ENCODE measurements around the gene ZBTB7A. TPM values are rescaled to one million over a fixed set of nuclear protein-coding genes. Genes with fewer than 3 reads are reported as not detected.

Gene ZBTB7A
- polyA plus RNA-seq, 2 donors = 22.4 to 29.7 TPM

DNA sequence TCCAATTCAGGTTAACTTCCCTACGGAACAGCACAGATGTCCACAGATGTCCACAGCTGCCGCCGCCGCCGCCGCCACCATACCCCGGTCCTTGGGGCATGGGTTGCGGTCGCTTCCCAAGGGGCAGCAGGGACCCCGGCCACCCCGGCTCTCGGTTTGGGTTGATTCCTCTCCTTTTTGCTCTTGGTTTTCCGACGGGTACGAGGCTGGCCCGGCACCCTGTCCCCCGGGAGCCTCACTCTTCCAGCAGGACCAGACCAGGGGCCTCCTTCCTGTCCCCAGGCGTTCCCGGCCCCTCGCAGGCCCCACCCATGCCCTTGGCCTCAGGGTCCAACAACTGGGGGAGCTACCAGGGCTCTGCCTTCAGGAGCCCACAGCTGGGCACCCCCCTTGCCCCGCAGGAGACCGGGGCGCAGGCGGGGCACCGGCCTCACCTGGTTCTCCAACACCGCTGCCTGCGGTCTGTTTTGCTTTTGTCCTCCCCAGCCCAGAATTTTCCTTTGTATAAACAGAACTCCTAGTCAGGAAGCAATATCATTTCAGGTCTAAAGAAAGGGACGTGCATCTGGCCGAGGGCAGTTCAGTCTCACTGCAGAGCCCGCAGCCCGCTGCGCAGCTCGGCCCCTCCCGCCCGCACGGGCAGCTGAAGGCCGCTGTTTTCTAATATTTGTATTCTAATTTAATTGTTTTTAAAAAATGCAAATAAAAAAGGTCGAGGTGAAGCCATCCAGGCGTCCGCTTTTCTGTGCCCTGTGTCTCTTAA is 27.9 kb downstream of the ZBTB7A start:
- 75% methylated on average over 32 to 40 of the region's 40 CpGs for WGBS, 2 donors
- Histone ChIP-seq H3K36me3 (ENCODE audit: control insufficient read depth in 2 of 2, insufficient read depth in 2 of 2, low read length in 1 of 2) (peaks cover under 1 to 43% of the 10 kb centered on the region in 2 donors), H3K9me3 (ENCODE audit: control insufficient read depth in 2 of 2, insufficient read depth in 1 of 2, low read depth in 1 of 2, low read length in 1 of 2) (peaks cover 0 to 2% of the 10 kb centered on the region in 2 donors), H3K27ac (ENCODE audit: low read depth in 2 of 2, low read length in 1 of 2) (no peak overlapping the region), H3K27me3 (ENCODE audit: control insufficient read depth in 1 of 2, insufficient read depth in 2 of 2, low read length in 2 of 2) (no peaks in the 10 kb centered on the region), H3K4me1 (ENCODE audit: control insufficient read depth in 2 of 2, insufficient read depth in 2 of 2, low read length in 1 of 2) (peaks cover 5 to 9% of the 10 kb centered on the region in 2 donors), H3K4me3 (ENCODE audit: low read depth in 1 of 2, low read length in 2 of 2) (no peak overlapping the region)

DNA sequence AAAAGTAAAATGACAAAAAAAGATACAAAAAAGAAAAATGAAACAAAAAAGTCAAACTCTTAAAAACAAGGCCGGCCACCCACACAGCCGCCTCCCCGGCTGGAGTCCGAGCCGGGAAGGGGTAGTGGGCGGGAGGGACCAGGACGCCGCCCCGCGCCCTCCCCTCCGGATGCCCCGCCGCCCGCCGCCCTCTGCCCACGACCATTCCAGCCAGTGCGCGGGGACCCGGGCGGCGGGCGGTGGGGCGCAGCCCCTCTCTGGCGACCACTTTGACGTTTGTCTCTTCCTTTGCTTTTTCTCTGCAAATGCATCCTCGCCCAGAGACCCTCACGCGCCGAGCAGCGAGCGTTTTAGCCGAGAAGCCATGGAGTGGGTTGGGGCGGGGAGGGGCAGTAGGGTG is 28.6 kb downstream of the ZBTB7A start:
- Histone ChIP-seq H3K4me1 (ENCODE audit: control insufficient read depth in 2 of 2, insufficient read depth in 2 of 2, low read length in 1 of 2) (peaks cover 5 to 9% of the 10 kb centered on the region in 2 donors), H3K9me3 (ENCODE audit: control insufficient read depth in 2 of 2, insufficient read depth in 1 of 2, low read depth in 1 of 2, low read length in 1 of 2) (peaks cover 0 to 2% of the 10 kb centered on the region in 2 donors), H3K27ac (ENCODE audit: low read depth in 2 of 2, low read length in 1 of 2) (no peak overlapping the region), H3K36me3 (ENCODE audit: control insufficient read depth in 2 of 2, insufficient read depth in 2 of 2, low read length in 1 of 2) (peaks cover 5 to 51% of the 10 kb centered on the region in 2 donors), H3K27me3 (ENCODE audit: control insufficient read depth in 1 of 2, insufficient read depth in 2 of 2, low read length in 2 of 2) (no peaks in the 10 kb centered on the region), H3K4me3 (ENCODE audit: low read depth in 1 of 2, low read length in 2 of 2) (no peak overlapping the region)
- WGBS, 2 donors = 86 to 87% methylated on average over 32 to 33 of the region's 33 CpGs

DNA sequence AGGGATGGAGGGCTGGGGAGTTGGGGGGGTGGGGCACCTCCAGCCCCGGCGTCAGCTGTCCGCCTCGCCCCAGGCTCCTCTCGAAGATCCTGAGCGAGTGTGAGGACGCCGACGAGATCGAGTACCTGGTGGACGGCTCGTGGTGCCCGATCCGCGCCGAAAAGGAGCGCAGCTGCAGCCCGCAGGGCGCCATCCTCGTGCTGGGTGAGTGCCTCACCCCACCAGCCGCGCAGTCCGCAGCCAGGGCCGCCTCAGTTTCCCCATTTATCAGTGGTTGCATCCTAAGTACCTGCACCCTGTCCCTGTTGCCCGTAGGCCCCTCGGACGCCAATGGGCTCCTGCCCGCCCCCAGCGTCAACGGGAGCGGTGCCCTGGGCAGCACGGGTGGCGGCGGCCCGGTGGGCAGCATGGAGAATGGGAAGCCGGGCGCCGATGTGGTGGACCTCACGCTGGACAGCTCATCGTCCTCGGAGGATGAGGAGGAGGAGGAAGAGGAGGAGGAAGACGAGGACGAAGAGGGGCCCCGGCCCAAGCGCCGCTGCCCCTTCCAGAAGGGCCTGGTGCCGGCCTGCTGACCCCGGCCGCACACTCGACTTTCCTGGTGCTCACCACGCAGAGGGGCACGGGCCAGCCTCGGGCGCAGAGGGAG is 29.3 kb downstream of the ZBTB7A start:
- H3K4me1 ChIP-seq (ENCODE audit: control insufficient read depth in 2 of 2, insufficient read depth in 2 of 2, low read length in 1 of 2) = peaks cover 0 to 2% of the 10 kb centered on the region in 2 donors
- WGBS, 2 donors = 93% methylated on average over 46 to 54 of the region's 54 CpGs
- no peaks in the 10 kb centered on the region for H3K27me3 ChIP-seq (ENCODE audit: control insufficient read depth in 1 of 2, insufficient read depth in 2 of 2, low read length in 2 of 2)
- H3K9me3 ChIP-seq (ENCODE audit: control insufficient read depth in 2 of 2, insufficient read depth in 1 of 2, low read depth in 1 of 2, low read length in 1 of 2) = peaks cover 0 to 2% of the 10 kb centered on the region in 2 donors
- no peak overlapping the region for H3K27ac ChIP-seq (ENCODE audit: low read depth in 2 of 2, low read length in 1 of 2)
- peaks cover 5 to 50% of the 10 kb centered on the region in 2 donors for H3K36me3 ChIP-seq (ENCODE audit: control insufficient read depth in 2 of 2, insufficient read depth in 2 of 2, low read length in 1 of 2)
- no peak overlapping the region for H3K4me3 ChIP-seq (ENCODE audit: low read depth in 1 of 2, low read length in 2 of 2)

DNA sequence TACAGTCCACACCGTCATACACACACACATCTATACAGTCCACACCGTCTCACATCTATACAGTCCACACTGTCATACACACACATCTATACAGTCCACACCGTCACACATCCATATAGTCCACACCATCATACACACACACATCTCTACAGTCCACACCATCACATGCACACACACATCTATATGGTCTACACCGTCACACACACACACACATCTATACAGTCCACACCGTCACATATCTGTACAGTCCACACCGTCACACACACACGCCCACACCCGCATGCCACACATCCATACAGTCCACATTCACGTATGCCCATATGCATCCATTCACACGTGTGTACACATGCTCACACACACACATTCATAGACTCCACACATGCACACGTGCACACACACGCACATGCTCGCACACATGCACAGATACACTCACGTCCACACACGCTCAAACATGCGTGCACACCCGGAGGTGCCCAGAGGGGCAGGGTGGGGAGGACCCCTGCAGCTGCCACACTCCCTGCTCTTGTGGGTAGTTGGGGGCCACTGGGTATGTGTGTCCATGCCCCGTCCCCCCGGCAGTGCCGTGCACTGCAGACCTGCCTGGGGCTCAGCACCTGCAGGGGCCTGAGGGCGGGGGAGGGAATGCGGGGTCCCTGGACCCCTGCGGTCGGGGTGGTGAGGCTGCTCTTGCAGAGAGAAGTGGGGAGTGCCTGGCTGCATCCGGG is 30.0 kb downstream of the ZBTB7A start:
- H3K9me3 ChIP-seq (ENCODE audit: control insufficient read depth in 2 of 2, insufficient read depth in 1 of 2, low read depth in 1 of 2, low read length in 1 of 2) = peaks cover 0 to 2% of the 10 kb centered on the region in 2 donors
- H3K4me1 ChIP-seq (ENCODE audit: control insufficient read depth in 2 of 2, insufficient read depth in 2 of 2, low read length in 1 of 2) = no peaks in the 10 kb centered on the region
- WGBS, 2 donors = 88 to 91% methylated on average over 25 of the region's 25 CpGs
- H3K27me3 ChIP-seq (ENCODE audit: control insufficient read depth in 1 of 2, insufficient read depth in 2 of 2, low read length in 2 of 2) = no peaks in the 10 kb centered on the region
- no peak overlapping the region for H3K4me3 ChIP-seq (ENCODE audit: low read depth in 1 of 2, low read length in 2 of 2)
- no peak overlapping the region for H3K27ac ChIP-seq (ENCODE audit: low read depth in 2 of 2, low read length in 1 of 2)
- peaks cover 5 to 51% of the 10 kb centered on the region in 2 donors for H3K36me3 ChIP-seq (ENCODE audit: control insufficient read depth in 2 of 2, insufficient read depth in 2 of 2, low read length in 1 of 2)

DNA sequence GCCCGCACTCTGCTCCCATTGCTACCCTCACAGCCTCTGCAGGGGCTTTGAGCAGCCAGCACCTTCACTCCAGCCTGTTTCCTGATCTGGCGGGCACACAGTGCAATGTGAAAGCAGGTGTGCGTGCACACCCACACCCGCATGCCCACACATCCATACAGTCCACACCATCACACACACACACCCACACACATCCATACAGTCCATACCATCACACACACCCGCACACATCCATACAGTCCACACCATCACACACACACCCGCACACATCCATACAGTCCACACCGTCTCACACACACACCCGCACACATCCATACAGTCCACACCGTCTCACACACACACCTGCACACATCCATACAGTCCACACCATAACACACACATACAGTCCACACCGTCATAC is 31.1 kb downstream of the ZBTB7A start:
- WGBS, 2 donors = 85 to 87% methylated on average over 10 of the region's 10 CpGs
- H3K27ac ChIP-seq (ENCODE audit: low read depth in 2 of 2, low read length in 1 of 2) = no peak overlapping the region
- no peak overlapping the region for H3K4me3 ChIP-seq (ENCODE audit: low read depth in 1 of 2, low read length in 2 of 2)
- H3K4me1 ChIP-seq (ENCODE audit: control insufficient read depth in 2 of 2, insufficient read depth in 2 of 2, low read length in 1 of 2) = peaks cover 0 to 4% of the 10 kb centered on the region in 2 donors
- no peaks in the 10 kb centered on the region for H3K27me3 ChIP-seq (ENCODE audit: control insufficient read depth in 1 of 2, insufficient read depth in 2 of 2, low read length in 2 of 2)
- peaks cover 5 to 58% of the 10 kb centered on the region in 2 donors for H3K36me3 ChIP-seq (ENCODE audit: control insufficient read depth in 2 of 2, insufficient read depth in 2 of 2, low read length in 1 of 2)
- peaks cover 0 to 2% of the 10 kb centered on the region in 2 donors for H3K9me3 ChIP-seq (ENCODE audit: control insufficient read depth in 2 of 2, insufficient read depth in 1 of 2, low read depth in 1 of 2, low read length in 1 of 2)

DNA sequence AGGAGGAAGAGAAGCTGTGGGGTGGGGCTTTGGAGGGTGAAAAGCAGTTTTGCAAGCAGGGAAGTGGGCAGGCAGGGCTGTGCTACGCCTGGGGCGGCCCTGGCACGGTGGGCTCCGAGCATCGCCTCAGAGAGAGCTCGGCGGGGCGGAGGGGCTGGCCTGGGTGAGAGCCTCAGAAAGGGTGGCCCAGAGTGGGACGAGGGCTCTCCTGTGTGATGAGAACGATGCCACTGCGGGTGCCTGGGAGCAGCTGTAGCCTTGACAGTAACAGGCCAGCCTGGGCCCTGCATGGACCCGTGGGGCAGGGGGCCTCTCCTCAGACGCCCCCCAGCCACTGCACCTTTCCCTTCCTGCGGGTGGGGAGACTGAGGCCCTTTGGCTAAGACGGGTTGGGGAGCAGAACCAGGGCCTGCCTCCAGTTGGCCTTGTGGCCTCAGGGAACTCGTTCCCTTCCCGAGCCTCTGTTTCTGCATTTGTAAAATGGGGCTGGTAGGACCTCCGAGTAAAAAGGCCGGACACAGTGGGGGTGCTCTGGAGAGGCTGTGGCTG is 31.6 kb downstream of the ZBTB7A start:
- Histone ChIP-seq H3K9me3 (ENCODE audit: control insufficient read depth in 2 of 2, insufficient read depth in 1 of 2, low read depth in 1 of 2, low read length in 1 of 2) (peaks cover 0 to 2% of the 10 kb centered on the region in 2 donors), H3K36me3 (ENCODE audit: control insufficient read depth in 2 of 2, insufficient read depth in 2 of 2, low read length in 1 of 2) (peaks cover 5 to 55% of the 10 kb centered on the region in 2 donors), H3K27ac (ENCODE audit: low read depth in 2 of 2, low read length in 1 of 2) (no peak overlapping the region), H3K4me1 (ENCODE audit: control insufficient read depth in 2 of 2, insufficient read depth in 2 of 2, low read length in 1 of 2) (peaks cover 0 to 4% of the 10 kb centered on the region in 2 donors), H3K4me3 (ENCODE audit: low read depth in 1 of 2, low read length in 2 of 2) (no peak overlapping the region), H3K27me3 (ENCODE audit: control insufficient read depth in 1 of 2, insufficient read depth in 2 of 2, low read length in 2 of 2) (no peaks in the 10 kb centered on the region)
- 85 to 88% methylated on average over 19 of the region's 19 CpGs for WGBS, 2 donors

DNA sequence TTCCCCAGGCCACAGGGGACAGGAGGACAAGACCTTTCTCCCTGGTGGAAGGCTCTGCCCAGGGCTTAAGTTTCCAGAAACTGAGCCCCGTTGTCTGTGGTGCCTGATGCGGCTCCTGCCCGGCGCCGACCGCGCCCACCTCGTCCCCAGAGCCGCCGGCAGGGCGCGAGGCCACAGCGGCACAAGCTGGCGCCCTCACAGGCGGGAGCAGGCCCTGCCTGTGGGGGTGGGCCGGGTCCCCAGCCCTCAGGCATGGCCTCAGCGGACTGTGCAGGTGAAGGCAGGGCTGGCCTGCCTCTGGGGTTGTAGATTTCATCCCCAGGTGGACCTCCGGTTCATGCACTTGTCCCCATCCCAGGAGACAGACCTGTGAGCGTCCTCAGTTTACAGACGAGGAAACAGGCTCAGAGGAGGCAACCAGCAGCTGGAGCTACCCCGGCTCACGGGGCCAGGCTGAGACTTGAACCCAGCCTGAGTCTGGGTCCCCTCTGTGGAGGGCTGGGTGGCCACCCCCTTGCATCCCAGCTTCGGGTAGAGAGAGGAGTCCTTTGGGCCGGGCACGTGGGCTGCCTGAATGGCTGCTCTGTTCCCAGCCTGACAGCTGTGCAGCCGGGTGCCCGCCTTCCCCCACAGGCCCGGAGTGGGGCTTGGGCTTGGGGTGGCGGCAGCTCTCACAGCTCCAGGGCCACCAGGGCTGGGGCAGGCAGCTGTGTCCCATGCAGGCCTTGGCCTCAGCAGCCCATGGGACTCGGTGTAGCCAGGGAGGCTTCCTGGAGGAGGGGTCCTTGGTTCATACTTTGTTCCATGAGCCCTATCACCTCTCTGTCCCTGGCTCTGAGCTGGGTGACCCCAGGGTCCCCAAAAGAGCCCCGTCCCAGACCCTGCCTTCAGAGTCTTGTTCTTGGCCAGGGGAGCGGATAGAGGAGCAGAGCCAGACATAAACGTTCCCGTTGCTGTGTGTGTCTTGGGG is 32.4 kb downstream of the ZBTB7A start:
- no peak overlapping the region for H3K4me3 ChIP-seq (ENCODE audit: low read depth in 1 of 2, low read length in 2 of 2)
- 78 to 79% methylated on average over 31 to 34 of the region's 34 CpGs for WGBS, 2 donors
- peaks cover 0 to 2% of the 10 kb centered on the region in 2 donors for H3K9me3 ChIP-seq (ENCODE audit: control insufficient read depth in 2 of 2, insufficient read depth in 1 of 2, low read depth in 1 of 2, low read length in 1 of 2)
- no peak overlapping the region for H3K27ac ChIP-seq (ENCODE audit: low read depth in 2 of 2, low read length in 1 of 2)
- H3K27me3 ChIP-seq (ENCODE audit: control insufficient read depth in 1 of 2, insufficient read depth in 2 of 2, low read length in 2 of 2) = no peaks in the 10 kb centered on the region
- peaks cover 0 to 4% of the 10 kb centered on the region in 2 donors for H3K4me1 ChIP-seq (ENCODE audit: control insufficient read depth in 2 of 2, insufficient read depth in 2 of 2, low read length in 1 of 2)
- peaks cover 5 to 56% of the 10 kb centered on the region in 2 donors for H3K36me3 ChIP-seq (ENCODE audit: control insufficient read depth in 2 of 2, insufficient read depth in 2 of 2, low read length in 1 of 2)

DNA sequence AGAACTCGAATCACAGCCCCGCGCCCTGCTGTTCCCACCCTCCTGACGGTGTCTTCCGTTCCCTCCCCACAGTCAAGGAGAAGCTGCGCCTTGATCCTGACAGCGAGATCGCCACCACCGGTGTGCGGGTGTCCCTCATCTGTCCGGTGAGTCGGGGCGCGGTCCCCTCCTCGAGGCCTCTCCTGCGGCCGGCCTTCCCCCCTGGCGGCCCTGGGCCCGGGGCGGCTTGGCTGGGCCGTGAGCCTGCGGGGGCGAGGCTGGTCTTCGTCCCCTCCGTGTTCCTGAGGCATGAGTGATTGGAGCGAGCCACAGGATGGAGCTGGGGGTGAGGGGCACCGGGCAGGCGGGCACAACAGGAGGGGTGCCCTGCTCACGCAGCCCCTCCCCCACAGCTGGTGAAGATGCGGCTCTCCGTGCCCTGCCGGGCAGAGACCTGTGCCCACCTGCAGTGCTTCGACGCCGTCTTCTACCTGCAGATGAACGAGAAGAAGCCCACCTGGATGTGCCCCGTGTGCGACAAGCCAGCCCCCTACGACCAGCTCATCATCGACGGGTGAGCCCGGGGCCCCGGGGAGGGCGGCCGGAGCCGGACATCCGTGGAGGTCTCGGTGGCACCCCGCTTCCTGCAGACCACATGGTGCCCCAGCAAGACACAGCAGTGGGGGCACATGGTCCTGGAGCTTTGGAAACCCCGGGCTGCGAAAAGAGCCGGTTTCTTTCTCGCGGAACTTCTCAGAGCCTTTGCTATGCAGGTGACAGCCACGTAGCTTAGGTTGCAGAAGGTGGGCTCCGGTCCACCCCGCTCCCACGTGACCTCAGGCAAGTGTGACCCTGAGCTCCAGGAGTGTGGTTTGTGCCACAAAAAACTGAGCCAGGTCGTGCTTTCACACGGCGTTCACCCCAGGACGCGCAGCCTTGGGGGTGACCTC is 33.4 kb downstream of the ZBTB7A start:
- Histone ChIP-seq H3K4me3 (ENCODE audit: low read depth in 1 of 2, low read length in 2 of 2) (no peak overlapping the region), H3K27ac (ENCODE audit: low read depth in 2 of 2, low read length in 1 of 2) (no peak overlapping the region), H3K27me3 (ENCODE audit: control insufficient read depth in 1 of 2, insufficient read depth in 2 of 2, low read length in 2 of 2) (no peaks in the 10 kb centered on the region), H3K4me1 (ENCODE audit: control insufficient read depth in 2 of 2, insufficient read depth in 2 of 2, low read length in 1 of 2) (peaks cover 0 to 4% of the 10 kb centered on the region in 2 donors), H3K36me3 (ENCODE audit: control insufficient read depth in 2 of 2, insufficient read depth in 2 of 2, low read length in 1 of 2) (peaks cover 5 to 67% of the 10 kb centered on the region in 2 donors), H3K9me3 (ENCODE audit: control insufficient read depth in 2 of 2, insufficient read depth in 1 of 2, low read depth in 1 of 2, low read length in 1 of 2) (peaks cover 0 to 2% of the 10 kb centered on the region in 2 donors)
- WGBS, 2 donors = 88 to 90% methylated on average over 62 to 63 of the region's 63 CpGs

All from esophagus (tissue), 2 donors.